ENCODE data around the gene LRRN3.

The LRRN3 gene

DNA sequence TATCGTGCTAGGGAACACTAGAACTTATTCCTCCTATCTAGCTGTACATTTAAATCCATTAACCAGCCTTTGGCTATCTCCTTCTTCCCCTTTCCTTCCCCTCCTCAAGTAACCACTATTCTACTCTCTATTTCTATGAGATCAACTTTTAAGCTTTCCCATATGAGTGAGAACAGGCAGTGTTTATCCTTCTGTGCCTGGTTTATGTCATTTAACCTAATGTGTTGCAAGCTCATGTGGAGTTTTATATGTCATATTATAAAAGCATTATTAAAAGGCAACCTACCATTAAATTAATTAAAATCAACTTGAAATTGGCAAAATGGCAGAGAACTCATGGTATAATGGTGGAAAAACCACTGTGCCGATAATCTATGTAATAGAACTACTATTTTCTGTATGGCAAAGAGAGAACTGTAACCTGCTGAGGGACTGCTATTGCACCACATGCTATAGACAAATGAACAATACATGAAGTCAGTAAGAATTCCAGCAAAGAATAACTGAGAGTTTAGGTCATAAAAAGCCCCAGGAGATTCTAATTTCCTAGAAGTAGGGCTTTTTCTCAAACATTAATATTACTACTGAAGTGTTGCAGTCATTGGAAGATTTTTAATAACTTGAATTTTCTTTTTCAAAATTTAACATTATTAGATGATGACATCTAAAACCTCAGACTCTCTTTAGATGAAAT, 81.8 kb downstream of the LRRN3 start:
- no peak for DNase-seq (ENCODE audit: low spot score)

DNA sequence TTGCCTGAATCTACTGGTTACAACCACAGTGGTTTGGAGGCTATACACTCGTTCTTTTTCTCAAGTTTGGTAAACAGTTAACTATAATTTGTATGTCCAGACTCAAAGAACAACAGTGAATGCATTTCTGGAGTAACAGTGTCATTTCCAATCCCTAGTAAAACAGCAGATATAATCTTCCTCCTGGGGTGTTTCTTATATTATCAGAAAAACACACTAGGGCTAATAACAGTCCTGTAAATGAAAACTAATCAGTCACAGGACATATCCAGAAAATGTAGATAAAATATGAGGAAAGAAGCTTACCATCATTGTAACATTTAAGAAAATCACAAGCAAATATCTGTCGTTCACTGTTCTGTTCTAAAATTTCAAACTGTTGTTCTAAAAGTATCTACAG, 82.6 kb downstream of the LRRN3 start:
- DNase-seq (ENCODE audit: low spot score) = no peak

DNA sequence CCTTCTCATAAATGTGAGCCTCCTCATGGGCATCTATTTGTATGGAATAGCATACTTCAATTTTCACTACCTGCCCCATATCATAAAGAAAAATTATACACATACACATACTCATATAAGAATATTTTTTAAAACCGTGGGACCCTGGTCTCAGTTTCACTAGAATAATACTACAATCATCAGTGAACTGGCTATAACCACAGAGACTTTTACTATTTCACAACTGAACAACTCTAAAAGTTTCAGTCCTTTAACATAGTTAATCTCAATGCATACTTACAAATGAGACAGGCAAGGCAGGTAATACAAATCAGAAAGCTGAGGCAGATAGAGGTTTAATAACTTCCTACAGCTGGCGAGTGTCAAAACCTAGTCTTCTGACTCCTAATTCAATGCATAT, 83.1 kb downstream of the LRRN3 start:
- no peak for DNase-seq (ENCODE audit: low spot score)

DNA sequence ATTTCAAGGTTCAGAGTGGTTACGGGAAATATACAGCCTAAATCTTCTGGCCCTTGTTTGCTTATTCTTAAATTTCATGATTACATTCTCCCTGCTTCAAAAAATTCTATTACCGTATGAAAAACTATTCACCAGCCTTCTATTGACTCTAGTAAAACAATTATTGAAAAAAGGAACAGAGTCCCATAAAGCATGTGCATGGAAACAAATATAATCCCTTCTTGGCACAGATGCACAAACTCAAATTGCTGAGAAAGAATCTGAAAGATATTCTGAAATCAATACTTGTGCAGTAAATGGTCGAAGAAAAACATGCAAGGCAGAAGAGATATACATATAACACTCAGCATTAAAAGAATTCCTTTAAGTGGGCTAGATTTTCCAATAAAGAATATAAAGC, 83.6 kb downstream of the LRRN3 start:
- DNase-seq (ENCODE audit: low spot score) = no peak

Measured in CD4-positive, alpha-beta T cell treated with Interleukin-15 for 4 hours (primary cell).